ENCODE data around the gene THRA.

Gene THRA

DNA sequence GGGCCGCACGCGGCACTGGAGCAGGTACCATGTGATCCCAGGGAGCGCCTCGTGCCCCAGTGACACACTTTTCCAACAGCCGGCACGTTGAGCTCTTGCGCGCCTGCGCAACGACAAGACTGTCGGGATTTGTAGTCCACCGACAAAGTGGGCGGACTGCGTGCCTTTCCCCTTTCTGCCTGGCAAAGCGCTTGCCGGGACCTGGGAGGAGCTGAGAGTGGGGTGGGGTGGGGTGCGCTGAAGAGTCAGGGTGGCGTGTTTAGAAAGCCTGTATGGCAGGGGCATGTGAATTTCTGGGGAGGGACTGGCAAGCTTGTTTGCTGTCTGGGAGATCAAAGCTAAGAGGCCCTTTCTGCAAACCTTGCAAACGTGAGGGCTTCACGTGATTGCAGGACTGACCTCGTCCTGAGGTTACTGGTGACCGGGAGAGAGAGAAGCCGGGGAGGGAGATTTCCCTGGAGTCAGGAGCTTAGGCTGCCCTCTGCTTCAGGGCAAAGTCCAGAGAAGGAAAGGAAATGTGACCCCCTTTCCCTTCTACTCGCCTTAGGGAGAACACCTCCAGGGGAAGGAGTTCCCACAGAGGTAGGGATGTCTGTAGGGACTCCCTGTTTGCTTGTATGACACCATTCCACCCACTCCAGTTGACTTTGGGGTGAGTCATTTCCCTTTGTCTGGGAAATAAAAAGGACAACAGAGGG lies 38.1 kb downstream of the THRA start:
- peak; percentile 96 for DNase-seq

DNA sequence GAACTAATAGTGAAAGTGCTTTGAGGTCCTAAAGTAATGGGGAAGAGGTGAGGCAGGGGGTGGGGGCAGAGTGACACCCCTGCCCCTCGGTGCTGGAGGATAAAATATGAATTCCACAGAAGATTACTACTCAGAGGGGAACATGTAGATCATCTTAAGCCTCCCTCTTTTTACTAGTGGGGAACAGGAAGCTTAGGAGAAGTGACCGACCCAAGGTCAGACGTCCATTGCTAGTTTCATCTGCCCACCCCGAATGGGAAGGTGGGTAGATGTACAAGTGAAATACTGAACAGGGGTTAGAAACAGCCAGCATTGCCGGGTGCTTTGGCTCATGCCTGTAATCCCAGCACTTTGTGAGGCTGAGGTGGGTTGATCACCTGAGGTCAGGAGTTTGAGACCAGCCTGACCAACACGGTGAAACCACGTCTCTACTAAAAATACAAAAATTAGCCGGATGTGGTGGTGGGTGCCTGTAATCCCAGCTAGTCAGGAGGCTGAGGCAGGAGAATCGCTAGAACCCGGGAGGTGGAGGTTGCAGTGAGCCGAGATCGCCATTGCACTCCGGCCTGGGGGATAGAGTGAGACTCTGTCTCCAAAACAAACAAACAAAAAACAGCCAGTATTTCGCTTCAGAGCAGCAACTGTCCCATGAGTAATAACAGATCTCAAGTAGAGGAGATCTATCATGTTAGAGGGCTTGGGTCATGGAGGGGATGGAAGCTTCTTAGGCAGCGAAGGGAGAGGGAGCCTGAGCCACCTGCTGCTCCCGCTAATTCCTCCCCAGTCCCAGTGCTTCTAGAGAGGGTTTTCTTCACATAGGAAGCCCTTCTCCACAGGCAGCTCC lies 38.8 kb downstream of the THRA start:
- no peak for DNase-seq

DNA sequence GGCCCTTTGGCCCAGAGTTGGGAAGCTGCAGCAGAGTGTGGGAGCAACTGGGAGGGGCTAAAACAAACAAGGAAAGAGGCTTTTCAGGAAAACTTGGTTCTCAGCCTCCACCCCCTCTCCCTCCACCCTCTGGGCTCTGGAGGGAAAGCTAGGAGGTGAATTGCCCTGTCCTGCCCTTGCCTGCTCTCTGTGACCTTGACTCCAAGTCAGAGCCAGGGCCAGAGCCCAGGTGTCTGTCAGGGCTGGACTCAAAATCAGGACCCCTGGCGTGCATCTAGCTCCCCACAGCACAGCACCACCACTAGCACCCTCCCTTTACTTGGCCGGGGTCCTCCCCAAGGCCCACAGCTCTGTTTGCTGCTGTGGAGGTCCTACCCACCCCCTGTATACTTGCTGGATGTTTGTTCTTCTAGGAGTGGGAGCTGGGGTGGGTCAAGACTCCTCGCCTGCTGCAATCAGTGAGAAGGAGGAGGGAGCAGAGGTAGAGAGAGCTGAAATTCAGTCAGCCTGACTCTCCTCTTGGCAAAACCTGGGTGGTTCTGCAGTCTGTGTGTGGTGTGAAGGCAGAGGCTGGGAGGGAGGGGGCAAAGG lies 40.4 kb downstream of the THRA start:
- no peak for DNase-seq

DNA sequence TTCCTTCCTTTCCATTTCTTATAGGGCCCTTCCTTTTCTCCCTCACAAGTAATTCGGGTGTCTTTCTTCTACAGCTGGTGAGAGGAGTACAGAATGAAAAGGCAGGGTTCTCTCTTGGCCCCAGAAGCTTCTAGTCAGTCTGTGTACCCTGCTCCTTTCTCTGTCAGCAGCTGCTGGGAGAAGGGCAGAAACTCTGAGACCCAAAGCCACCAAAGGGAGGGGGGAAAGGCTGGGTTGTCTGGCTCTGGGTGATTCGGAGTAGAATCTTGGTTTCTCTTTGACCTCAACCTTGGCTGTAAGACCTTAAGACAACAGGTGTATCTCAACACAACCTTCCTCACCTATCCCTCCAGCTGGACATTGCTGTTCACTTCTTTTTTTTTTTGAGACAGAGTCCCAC lies 40.9 kb downstream of the THRA start:
- no peak for DNase-seq

DNA sequence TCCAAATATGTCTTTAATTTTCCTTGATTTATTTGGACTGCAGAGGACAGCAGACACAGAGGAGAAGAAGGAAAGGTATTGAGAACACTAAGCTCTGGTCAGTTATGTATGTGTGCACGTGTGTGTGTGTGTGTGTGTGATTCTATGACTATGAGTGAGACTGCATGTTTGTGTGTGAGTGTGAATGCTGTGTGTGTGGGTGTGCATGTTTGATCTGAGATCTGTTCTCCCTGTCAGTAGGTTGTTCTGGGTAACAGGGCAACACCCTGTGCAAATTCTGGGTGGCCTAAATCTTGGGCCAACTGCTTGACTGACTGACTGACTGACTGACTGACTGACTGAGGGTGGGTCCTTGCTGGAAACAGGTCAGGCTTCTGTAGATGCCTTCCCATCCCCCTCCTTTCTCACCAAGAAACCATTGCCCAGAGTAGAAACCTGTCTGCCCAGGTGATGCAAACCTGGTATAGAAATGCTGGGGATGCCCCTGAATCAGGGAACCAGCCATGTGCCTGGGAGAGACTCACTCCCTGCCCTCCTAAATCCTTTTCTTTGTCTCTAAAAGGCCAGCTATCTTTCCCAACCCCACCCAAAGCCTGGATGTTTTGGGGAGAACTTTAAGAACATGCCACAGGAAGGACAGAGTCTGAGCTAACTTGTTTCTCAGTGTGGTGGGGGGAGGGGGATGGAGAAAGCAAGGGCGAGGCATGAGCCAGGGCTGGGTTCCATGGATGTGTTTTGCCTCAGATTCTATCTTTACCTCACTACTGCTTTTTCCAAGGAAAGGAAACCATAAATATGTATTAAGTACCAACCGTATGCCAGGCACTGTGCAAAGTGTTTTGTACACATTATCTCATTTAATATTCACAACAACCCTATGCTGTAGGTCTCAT lies 42.1 kb downstream of the THRA start:
- DNase-seq, result no peak

DNA sequence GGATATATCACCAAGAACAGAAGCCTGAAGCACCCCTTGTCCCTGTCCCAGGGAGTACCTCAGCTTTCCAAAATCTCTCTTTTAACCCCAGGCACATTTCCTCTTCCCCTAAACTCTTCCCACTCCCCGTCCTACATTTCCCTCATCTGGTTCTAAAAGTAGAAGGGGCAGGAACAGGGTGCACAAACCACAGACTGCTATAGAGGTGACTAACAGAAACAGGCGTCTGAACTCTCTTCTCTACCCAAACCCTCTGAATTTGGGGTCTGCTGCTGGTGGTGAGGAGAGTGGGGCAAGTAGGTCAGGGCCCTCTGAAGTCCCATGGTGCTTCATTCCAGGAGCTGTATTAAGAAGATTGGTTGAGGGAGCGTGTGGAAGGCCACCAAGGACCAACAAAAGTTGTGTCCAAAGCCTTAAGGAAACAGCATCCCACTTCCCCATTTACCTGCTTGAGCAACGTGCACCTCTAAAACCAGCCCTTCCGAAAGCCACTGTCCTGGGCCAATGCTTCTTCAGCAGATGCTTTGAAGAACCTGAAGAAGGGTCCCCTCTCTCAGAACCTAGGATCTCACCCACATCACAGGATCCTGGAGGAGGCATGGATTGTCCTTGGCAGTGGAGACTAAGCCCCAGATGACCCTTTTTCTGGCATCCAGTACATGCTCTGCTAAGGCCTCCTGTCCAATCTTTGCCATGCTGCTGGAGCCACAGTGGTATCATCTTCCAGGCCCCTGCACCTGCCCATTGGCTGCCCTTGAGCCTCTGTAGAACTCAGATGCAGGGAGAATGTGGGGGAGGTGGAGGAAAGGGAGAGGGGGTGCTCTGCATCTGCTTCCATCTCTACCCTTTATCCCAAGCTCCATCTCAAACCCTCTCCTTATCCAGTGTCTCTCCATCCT lies 43.3 kb downstream of the THRA start:
- DNase-seq, result no peak

DNA sequence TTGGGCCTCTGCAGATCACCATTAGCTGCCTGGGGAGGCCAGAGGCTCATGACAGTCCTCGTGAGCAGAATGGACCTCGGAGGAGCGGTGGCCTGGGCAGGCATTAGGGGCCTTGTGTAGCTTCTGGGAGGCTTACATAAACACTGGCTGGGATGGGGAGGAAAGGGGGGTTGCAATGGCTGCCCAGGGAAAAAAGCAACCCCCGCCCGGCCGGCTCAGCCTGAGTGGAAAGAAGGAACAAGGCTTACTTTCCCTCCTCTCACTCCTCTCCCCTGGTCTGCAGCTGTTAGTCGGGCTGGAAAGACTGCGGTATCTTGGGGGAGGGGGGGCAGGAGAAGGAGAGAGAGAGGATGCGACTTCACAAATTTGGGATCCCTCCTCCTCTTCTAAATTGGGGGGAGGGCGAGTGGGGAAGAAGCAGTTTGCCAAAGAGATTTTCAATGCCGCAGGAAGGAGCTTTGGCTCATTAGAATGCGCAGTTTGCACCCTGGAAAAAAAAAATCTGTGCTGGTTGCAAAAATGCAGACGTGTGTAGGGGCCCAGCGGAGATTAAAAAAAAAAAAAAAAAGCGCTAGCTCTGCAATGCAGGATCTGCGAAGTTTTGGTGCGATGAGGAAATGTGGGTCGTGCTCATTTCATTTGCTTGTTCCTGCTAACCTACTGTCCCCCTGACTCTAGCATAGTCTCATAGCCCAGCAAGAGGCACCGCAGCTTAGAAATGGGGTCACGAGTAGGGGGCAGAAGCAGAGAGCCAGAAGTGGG lies 44.2 kb downstream of the THRA start:
- no peak for DNase-seq

DNA sequence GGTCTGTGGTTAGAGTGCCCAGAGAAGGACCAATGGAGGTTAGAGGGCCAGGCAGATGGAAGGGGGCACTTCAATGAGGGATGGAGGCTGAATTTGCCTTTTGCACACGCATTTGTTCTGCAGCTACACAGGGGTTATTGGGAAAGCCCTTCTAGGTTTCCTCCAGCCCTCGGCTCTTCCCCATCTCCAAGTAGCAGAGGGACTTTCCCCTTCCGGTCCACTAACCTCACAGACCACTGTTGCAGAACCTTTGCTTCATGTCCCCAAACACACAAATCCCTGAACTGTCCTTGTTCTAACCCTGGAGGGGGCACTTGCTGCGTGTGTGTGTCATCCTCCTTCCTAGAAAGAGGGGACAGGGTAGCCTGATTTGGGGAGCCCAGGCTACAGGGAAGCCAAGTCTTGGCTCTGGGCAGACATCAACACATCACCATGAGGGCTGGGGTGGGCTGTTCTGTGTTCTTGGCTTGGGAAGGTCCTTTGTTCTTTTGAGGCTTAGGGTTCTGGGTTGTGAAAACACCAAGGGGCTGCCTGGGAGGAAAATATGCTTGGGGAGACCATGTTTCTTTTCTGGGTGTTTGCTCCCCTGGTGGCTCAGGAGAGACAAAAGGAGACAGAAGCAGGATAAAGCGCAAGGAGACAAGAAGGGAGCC lies 44.9 kb downstream of the THRA start:
- no peak for DNase-seq

DNA sequence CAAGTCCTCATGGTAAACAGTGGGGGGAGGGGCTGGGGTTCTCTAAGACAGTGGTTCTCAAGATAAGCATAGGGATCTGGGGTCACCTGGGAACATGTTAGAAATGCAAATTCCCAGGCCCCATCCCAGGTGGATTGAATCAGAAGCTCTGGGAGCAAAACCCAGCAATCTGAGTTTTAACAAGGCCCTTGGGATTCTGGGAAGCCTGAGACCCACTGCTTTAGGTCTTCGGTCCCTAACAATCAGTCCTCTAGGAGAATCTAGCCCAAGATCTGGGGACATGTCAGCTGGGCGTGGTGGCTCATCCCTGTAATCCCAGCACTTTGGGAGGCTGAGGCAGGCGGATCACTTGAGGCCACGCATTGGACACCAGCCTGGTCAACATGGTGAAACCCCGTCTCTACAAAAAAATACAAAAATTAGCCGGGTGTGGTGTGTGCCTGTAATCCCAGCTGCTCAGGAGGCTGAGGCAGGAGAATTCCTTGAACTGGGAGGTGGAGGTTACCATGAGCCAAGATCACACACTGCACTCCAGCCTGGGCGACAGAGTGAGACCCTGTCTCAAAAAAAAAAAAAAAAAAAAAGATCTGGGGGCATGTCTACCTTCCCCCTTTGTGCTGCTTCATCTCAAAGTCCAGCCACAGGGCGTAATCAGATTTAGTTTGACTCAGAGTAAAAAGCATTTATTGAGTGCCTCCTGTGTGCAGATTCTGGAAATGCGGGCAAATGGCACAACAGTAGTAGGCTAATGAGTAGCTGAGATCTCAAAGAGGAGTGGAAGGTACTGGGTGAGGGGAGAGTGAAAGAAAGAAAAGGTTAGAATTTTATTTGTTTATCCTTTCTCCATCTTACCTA lies 46.4 kb downstream of the THRA start:
- DNase-seq, result peak; percentile 63

DNA sequence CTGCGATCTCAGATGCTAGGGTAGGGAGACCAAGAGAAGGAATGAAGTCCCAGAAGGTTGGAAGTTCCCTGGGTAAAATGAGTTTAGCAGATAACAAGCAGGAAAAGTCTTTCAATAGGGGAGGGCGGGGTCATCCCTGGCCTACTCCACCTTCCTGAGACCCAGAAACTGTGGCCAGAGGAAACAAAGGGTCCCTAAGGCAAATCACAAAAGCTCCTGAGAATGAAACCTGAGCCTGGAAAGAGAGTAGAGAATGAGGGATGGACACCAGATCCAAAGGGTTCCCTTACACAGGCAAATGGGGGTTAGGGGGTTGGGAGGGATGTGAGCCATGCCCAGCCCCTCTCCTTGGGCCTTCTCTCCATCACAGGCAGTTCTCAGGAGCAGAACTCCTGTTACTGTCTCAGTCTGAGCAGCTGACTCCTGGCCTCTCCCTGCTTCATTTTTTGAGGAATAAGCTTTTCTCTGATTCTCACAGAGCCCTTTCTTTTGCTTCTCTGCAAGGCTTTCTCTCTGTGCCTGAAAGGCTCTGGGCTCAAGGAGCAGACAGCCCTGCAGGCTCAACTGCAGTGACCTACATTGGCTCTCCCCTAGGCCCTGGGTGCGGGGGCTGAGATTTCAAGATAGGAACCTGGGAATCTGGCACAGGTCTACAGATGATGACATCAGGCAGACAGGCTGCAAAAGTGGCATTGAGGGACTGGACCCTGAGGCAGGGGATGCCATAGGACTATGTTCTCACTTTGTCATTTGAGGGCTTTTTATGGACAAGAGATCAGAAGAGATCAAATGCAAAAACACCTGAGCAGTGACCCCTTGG lies 47.5 kb downstream of the THRA start:
- DNase-seq, result peak; percentile 63

DNA sequence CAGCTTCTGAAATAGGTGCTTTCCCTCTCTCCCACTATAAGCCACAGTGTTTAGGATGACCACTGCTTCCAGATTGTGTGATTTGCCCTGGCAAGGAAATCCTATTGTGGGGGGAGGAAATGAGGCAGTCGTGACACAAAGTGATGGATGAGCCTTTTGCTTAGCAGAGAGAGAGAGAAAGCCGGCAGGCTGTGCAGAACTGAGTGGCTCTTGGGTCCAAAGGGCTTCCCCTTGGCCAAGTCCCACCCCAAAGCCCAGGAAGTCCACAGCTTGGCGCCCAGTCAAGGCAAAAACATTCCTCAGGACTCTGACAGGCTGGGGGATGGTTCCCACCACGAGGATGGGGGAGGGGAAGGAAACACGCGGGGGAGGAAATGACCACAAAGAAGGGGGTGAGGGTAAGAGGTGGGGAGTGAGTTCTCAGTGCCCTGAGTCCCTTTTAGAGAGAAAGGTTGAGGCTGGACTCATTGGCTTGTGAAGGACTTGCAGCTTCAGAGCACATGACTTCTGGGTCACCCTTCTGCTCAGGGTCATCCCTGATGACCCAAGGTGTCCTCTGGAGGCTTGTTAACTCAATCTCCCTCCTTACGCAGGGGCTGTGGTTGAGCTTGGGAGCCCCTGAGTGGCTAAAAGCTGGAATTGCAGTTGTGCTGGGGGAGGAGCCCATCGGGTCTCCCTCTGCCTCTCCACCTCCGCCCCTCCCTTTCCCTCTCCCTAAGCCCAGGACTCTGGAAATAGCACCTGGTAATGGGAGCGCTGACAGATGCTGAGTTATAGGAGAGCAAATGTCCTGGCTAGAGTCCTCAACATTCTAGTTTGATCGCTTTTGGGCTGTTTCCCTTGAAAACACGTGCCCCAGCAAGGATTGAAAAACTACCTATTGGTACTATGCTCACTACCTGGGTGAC lies 48.7 kb downstream of the THRA start:
- DNase-seq, result peak; percentile 89

DNA sequence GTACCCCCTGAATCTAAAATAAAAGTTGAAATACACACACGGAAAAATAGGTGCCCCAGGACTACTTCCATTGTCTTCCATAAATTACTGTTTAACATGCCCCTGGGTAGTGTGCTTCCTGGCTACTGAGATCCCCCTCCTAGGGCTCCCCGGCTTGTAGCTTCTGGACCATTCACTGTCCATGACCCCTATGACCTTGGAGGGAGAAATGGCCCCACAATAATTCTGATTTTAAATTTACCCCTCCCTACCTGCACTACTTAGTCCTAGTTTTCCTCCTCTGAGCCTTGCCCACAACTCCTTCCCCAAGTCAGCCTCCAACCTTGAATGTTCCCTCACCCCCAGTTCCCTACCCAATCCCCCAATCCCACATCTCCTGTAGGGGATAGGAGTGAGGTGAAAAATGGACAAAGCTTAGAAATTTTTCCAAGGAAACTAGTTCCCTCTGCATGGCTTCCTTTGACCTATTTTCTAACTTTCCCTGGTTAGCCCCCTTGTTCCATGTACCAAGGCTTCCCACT lies 49.5 kb downstream of the THRA start:
- DNase-seq, result no peak

DNA sequence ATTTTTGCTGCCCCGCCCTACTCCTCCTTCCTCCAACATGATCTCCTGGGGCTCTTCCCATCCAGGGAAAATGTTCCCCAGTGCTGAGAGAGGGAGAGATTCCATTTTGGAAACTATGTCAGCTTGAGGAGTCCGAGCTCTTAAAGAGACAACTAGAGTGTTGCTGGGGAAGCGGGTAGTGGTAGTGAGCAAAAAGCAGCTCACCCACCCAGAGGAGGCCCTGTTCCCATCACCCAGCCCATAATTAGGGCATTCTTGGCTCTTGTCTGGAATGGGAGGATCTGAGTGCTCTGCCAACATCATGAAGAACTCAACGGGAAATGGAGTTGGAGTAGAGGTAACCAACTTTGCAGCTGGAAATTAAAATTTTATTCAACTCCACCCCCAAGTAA lies 49.9 kb downstream of the THRA start:
- no peak for DNase-seq

DNA sequence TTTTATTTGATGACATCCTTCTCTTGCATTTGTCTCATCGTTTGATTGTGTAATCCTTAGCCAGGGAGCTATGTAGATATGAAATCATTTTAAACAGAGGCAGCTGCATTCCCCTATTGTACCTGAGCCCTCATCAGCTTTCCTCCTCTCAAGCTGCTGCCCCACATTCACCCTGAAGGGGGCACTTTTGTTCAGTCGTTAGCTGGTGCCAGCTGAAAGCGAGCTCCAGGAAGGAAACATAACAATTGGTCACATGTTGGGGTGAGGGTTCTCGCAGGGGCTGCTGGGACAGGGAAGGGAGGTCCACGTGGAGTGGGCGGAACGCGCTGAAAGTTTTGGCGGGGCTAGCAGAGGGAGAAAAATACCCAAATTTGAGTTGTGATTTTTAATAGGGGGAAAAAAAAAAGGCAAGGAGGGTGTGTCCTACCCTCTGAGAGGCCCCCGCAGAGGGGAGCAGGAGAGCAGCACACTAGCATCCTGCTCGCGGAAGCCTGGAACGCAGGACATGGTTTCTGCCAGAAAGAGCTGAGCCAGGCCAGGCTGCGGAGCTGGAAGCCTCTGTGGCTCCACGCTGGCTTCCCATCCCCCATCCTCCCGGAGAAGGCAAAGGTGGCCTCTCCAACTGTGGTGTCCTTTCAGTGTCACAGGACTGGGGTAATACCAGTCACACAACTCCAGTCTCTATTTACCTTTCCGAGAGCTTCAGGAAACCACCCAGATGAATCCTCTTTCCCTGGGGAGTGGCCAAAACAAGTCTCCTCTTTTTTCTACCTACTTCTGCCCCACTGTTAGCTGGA lies 50.5 kb downstream of the THRA start:
- DNase-seq, result peak; percentile 97

DNA sequence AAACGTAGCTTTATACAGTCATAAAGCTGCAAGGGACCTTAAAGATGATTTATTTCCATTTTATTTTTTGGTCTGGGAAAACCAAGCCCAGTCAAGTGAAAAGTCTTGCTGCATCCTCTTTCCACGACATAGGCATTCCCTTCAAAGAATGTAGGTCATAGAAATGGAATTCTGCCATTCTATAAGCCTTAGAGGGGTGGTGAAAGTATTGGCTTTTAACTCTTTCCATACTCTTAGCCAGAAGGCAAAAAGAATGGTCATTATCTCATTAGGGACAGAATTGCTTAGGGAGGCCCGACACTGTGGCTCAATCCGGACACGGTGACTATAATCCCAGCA lies 51.1 kb downstream of the THRA start:
- DNase-seq, result no peak

DNA sequence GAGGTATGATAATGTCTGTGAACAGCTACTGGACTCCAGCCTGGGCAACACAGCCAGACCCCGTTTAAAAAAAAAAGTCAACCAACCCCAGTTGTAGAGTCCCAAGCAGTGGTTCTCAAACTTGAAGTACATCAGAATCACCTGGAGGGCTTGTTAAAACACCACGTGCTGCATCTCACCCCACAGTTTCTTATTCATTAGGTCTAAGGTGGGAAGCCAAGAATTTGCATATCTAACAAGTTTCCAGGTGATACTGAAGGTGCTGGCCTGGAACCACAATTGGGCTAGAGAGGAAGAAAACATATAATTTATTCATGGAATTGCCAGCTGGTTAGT lies 52.3 kb downstream of the THRA start:
- no peak for DNase-seq
